Fibroblast of peridontal ligament (primary cell): Measurements from ENCODE around the gene KIF2C.
"Not testable (repeated sequence)": the region's sequence is repeated elsewhere in the genome, so short reads cannot be mapped to it uniquely, and the experiment has no call there.

Experiments
- DNase-seq: peaks from one replicate; pipeline ENCODE4 v3.0.0-alpha.2; 2010; ENCODE audit errors: extremely low read depth

Gene KIF2C

DNA sequence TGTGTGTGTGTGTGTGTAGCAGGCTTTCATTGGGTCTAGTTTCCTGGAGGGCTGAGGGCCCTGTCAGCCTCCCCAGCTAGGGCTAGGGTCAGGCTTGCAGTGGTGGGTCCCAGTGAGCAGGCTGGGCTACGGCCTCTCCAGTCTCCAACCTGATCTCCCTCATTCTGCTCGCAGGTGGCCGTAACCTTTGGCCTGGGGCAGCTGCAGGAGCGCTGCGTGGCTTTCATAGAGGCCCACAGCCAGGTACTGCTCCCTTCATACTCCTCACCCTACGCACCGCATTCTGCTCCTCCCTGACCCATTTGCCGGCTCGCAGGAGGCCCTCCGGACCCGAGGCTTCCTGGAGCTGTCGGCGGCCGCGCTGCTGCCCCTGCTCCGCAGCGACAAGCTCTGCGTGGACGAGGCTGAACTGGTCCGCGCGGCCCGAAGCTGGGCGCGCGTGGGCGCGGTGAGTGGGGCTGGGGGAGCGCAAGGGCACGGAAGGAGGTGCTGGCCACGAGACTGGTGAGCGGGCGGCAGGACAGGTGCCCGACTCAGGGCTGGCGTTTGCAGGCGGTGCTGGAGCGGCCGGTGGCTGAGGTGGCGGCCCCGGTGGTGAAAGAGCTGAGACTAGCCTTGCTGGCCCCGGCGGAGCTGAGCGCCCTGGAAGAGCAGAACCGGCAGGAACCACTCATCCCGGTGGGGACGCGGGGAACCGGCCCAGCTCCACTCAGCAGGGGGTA is 73.3 kb downstream of the KIF2C start:
- DNase-seq, result no peak

DNA sequence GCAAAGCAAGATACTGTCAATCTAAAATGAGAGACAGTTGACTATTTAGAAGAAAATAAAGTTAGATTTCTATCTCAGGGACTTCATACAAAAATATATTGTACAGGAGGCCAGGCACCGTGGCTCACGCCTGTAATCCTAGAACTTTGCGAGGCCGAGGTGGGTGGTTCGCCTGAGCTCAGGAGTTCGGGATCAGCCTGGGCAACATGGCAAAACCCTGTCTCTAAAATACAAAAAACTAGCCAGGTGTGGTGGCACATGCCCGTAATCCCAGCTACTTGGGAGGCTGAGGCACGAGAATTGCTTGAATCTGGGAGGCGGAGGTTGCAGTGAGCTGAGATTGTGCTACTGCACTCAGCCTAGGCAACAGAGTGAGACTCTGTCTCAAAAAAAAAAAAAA is 76.3 kb downstream of the KIF2C start:
- not testable (repeated sequence) for DNase-seq

DNA sequence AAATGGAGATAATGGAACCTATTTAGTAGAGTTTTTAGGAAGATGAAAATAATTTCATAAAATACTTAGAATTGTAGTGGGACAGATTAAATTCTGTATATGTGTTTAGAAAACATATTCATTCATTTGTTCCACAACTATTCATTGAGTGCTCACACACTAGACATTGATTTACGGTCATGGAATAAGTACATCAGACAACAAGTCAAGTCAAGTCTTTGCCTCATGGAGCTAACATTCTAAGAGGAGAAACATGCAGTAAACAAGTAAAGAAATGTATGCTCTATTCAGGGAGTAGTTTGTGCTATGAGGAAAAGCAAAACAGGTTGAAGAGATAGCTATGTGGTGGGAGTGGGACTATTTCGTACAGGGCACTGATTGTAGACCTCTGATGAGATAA is 77.7 kb downstream of the KIF2C start:
- DNase-seq, result no peak
